Measurements from ENCODE around the gene OPTC.
"Not testable (repeated sequence)": the region's sequence is repeated elsewhere in the genome, so short reads cannot be mapped to it uniquely, and the experiment has no call there.

Gene OPTC, protein sequence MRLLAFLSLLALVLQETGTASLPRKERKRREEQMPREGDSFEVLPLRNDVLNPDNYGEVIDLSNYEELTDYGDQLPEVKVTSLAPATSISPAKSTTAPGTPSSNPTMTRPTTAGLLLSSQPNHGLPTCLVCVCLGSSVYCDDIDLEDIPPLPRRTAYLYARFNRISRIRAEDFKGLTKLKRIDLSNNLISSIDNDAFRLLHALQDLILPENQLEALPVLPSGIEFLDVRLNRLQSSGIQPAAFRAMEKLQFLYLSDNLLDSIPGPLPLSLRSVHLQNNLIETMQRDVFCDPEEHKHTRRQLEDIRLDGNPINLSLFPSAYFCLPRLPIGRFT

DNA sequence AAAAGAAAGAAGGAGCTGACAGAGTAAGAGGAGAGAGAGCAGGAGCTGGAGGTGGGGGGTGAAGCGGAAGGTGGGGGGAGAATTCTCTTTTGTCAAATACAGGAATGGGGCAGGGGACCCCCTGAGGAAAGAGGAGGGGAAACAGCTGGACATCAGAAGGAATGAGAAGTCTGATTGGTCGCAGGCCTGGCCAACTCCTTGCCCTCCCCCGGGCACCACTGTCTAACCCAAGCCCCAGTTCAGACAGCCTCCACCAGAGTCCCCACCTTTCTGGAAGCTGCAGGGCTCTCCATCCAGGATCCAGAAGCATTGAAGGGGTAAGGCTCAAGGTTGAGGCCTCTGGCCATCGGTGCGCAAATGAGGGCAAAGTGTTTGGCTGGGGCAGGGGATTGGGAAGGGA is at the start of gene OPTC:
Gene OPTC, plus strand, starts transcription at position 253 of the 400 bp plus-strand sequence. CDS start 1,853 bp downstream, outside the sequence.
- DNase-seq (ENCODE audit: low spot score): no peak

DNA sequence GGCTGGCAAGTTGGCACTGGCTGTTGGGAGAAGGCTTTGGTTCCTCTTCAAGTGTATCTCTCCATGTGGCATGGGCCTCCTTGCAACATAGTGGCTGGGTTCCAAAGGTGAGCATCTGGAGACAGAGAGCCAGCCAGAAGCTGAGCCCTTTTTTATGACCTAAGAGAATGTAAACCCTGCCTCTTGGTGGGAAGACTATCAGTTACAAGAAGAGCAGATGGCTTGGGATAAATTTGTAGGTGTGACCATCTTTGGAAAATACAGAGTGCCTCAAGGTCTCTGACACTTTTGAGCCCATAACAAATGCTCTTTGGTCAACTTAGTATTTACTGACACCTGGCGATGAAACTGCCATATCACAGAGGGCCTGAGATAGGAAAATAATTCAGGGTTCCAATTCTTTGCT is 49.8 kb upstream of the OPTC start:
- DNase-seq (ENCODE audit: low spot score): no peak

DNA sequence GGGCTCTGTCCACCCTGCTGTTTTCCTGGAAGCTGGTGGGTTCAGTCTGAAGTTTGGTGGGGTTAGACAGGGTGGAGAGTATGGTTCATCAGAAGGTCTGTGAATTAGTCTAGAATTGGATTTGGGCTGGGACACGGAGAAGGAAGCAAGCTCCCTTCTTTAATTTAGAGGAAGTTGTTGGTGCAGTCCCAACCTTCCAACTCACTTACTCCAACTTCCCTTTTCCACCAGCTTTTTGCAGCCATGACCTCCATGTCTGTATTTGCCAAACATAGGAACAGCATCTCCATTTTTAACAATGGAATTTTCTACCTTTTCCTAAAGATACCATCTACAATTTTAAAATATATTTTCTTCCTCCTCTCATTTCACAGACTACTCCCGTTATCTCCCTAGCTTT is 46.8 kb upstream of the OPTC start:
- DNase-seq (ENCODE audit: low spot score): no peak

DNA sequence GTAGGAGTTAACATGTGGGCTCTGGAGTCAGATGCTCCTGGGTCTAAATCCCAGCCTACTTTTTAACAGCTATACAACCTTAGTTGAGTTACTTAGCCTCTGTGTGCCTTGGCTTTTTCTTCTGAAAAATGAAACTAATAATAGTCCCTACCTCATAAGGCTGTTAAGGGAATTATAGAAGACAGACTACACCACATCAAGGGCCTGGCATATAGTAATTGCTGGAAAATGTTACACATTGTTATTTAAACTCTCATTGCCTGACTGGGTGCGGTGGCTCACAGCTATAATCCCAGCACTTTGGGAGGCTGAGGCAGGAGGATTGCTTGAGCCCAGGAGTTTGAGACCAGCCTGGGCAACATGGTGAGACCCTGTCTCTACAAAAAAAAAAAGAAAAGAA is 46.4 kb upstream of the OPTC start:
- DNase-seq (ENCODE audit: low spot score): not testable (repeated sequence)

DNA sequence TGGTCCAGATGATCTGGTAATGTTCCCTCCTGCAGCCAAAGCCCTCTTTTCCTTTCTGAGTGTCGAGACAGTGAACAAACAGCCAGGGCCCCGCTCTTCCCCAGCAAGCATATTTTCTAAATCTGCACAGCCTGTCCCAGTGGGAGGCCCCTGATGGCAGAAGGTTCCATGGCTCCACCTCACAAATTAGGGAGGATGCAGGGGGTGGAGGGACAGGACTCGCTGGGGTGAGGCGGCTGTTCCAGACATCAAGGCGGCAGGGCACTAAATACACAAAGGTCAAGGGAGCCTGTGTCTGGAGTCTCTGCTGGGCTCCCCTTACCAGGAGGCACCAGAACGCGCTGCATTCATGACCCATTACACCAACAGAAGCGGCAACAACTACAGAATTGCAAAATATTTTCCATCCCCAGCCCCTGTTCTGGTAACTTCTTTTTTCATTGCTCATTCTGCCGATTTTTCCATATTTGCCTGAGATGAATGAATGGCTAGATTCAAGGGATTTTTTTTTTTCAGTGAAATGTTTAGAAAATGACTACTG is 45.4 kb upstream of the OPTC start:
- no peak for DNase-seq (ENCODE audit: low spot score)

DNA sequence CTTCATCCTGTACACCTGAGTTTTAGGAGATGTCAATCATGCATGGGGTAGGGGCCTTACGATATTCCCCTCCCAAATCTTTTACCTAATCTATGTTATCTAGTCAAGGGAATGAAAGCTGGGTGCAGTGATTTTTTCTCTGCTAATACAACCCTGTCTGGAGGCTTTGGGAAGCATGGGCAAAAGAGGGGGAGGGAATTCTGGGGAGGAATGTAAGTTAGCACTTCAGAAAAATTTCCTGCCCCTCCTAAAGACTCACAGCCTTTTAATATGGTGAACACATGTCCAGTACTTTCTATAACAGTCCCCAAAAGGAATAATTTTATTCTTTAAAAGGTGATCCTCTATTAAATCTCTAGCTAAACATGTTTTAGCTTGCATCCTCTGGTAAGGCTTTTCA is 44.0 kb upstream of the OPTC start:
- no peak for DNase-seq (ENCODE audit: low spot score)

DNA sequence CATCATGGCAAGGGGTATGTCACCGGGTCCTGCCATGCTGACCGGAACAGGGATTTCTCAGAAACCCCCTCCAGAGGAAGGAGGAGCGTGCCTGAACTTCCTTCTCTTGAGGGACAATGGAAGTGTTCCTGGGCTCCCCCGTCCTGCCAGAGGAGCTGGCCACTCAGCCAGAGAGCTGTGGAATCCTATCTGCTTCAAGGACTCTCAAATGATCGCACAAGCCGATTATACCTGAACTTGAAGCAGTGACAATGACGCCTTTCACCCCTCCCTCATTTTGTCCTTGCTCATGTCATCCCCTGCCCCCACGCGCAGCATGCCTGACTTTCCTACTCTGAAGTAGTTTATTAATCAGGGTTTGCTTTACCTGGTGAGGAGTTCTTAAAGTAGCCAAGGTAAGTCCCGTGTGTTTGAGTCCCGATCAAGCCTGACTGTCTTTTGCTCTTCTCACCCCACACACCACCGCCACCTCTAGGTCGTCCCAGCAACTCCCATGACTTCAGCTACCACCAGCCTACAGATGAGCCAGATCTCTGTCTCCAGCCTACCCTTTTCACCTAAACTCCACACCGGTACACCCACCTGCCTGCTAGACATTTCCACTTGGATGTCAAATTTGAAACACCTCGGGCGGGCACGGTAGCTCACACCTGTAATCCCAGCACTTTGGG is 43.3 kb upstream of the OPTC start:
- DNase-seq (ENCODE audit: low spot score): no peak

DNA sequence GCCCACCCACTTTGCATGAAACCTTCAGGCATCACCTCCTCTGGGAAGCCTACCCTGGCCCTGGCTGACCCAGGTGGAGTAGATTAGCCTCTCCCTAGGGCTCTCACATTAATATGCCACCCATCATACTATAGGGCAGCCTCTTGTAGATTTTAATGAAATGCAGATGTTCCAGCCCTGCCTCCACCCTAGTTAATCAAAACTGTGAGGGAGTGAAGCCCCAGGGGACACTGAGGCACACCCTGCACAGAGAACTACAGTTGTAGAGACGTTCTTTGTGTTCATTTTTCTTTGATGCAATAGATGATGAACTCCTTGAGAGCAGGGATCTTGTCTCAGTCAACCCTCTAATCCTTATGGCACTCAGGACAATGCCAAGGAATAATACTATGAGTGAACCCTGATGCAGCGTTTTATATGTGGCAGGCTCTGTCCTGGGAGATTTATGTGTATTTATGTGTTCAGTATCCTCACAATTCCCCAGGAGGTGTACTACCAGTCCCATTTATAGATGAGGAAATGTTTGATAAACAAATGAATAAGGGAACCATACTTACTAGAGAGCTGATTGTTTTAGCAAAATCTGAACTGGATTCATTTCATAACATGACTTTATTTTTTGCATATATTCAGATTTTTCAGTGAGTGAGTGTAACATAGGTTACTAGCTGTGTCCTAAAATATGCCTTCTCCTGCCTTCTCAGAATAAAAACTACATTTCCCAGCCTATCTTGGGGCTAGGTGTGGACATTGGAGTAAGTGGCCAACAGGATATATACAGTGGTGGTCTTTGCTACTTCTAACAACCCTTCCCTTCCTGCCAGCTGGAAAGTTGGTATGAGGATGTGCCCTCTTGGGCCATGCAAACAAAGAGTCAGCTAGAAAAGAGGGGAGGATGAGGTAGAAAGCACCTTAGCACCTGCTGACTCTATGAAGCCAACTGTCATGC is 41.8 kb upstream of the OPTC start:
- DNase-seq (ENCODE audit: low spot score): no peak

DNA sequence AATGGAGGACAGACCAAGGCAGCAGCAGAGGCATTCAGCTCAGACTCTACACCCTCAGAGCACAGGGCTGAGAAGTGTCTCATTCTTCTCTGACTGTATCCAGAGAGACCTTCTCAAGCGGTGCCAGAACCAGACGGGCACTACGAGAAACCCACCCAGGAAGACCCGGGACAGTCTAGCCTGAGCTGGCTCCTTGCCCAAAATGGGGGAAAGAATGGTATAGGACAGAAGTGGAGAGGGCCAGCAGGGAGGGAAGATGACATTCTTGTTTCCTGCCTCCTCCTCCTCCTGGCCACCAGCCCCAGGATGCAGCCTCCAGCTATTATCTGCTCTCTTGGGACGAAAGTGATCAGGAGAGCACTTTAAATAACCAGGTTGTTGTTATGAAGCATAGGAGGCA is 40.9 kb upstream of the OPTC start:
- no peak for DNase-seq (ENCODE audit: low spot score)

DNA sequence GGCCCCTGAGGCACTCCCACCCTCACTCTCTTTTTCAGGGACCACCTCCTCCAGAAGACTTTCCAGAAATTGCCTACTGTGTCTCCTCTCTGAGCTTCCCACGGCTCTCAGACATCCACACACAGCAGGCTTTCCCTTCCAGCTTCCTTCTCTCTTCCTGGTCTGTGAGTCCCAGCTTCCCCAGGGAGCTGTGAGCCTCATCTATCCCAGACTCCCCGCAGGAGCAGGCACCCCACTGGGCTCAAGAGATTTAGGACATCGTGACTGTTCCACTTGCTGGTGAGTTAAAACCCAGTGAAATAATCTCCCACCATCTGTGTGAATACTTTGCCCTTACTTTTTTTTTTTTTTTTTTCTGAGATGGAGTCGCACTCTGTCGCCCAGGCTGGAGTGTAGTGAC is 40.3 kb upstream of the OPTC start:
- no peak for DNase-seq (ENCODE audit: low spot score)

DNA sequence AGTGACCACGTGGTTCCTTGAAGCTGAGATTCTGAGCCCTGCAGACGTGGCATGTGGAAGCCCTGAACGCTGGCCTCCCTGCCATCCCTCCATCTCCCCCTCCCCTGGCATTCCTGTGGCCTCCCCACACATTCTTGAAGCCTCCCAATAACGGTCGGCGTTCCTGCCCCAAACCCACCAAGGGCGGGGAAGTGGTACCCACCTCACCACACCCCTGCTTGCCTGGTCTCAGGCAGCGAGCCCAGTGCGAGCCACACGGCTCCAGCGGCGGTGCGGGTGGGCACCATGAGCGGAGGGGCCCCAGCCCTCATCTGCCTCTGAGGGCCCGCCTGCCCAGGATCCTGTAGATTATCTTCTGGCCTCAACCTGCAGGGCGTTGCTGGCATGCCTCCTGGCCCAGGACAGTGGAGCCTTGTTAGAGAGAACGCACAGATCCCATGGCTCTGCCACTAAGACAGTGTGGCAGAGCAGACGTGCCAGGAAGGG is 38.9 kb upstream of the OPTC start:
- no peak for DNase-seq (ENCODE audit: low spot score)

DNA sequence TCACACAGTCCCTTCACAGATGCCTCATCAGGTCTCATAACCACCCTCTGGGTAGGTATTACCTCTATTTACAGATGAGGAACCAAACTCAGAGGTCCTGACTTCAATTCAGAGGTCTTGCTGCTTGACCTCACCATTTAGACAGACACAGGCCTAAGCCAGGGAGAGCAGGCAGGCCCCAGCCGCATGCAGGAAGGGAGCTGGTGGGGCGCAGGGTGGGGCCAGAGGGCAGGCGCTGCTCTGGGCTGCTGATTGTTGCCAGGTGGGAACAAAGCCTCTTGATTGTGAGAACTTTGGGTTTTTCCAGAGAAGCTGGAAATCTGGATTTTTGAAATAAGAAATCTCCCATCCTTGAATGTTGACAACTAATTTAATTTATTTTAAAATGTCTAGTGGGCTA is 38.2 kb upstream of the OPTC start:
- DNase-seq (ENCODE audit: low spot score): no peak

DNA sequence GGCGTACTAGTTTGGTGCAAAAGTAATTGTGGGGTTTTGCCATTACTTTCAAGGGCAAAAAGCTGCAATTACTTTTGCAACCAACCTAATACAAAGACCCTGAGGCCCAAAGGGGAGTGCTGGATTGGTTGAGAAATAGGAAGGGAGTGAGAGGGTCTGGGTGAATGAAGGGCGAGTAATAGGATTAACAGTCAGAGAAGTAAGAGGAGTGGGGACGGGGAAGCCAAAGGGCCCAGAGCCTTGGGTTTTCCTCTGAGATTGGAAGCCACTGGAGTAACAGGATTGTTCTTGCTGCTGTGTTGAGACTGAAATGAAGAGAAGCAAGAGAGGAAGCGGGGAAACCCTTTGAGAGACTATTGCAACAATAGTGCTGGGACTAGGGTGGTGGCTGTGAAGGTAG is 37.4 kb upstream of the OPTC start:
- DNase-seq (ENCODE audit: low spot score): no peak

DNA sequence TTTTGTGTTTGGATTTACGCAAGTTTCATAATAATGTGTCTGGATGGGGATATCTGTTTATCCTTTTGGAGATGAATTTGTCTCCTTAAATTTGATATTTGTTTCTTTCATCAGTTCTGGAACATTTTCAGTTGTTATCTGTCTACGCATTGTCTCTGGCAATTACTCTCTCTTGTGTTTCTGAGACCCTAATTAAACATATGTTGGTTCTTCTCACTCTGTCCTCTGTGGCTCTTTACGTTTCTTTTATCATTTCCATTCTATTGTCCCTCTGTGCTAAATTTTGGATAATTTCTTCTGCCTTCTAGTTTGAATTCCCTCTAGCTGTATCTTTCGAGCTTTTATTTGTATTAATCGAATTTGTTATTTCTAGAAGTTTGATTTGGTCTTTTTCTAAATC is 35.9 kb upstream of the OPTC start:
- DNase-seq (ENCODE audit: low spot score): no peak

DNA sequence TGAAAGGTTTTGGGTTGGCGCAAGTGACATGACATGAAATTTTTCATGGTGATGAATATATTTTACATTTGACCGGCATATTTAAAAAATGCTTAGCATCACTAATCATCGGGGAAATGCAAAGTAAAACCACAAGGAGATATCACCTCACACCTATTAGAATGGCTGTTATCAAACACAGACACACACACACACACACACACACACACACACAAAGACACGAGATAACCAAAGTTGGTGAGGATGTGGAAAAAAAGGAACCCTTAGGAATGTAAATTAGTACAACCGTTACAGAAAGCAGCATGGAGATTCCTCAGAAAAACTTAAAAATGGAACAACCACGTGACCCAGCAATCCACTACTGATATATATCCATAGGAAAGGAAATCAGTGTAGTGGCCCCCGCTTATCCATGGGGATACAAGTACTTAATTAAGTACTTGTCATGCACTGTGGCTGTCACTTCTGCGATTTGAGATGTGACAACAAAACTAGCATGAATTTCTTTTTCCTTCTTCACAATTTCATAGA is 34.2 kb upstream of the OPTC start:
- no peak for DNase-seq (ENCODE audit: low spot score)

DNA sequence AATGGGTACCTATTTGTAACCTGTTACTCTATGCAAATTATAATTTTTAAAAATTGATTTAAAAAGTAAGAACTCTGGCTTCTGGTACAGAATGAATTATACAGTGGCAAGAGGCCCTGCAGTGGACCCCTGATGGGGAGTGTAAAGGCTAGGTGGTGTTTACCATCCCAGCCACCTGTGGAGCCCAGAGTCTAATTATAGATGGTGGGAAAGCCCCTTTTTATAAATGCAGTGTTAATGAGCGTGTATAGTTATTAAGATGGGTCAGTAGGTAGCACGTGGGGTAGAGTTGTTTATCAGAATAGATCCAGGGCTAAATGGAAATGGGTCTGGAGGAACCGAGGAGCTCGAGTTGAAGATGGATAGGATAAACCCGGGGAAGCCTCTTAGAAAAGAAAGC is 32.2 kb upstream of the OPTC start:
- no peak for DNase-seq (ENCODE audit: low spot score)

DNA sequence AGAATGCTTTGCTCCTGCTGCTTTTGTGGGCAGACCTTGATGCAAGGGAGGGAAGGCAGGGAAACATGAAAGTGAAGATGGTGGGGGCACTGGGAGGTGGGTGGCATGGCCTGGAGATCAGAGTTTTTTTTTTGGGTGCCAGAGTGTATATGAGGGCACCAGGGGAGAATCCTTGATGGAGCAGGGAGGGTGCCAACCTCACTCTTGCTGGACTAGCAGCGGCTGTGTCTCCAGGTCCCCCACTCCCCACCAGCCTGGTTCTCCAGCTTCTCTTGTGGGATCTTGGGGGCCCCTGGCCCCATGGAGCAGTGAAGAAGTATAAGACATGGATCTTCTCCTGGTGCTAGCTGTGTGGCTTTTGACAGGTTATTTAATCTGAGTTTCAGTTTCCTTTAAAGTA is 31.8 kb upstream of the OPTC start:
- DNase-seq (ENCODE audit: low spot score): no peak

DNA sequence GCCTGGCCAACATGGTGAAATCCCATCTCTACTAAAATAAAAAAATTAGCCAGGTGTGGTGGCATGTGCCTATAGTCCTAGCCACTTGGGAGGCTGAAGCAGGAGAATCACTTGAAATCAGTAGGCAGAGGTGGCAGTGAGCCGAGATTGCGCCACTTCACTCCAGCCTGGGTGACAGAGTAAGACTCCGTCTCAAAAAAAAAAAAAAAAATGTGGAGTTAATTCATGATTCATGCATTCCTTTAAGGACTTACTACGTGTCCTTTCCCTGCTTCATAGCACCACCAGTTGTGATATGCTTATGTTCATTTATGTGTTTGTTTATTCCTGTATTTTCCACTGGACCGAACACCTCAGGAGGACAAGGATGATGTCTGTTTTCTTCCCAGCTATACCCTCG is 31.1 kb upstream of the OPTC start:
- no peak for DNase-seq (ENCODE audit: low spot score)

DNA sequence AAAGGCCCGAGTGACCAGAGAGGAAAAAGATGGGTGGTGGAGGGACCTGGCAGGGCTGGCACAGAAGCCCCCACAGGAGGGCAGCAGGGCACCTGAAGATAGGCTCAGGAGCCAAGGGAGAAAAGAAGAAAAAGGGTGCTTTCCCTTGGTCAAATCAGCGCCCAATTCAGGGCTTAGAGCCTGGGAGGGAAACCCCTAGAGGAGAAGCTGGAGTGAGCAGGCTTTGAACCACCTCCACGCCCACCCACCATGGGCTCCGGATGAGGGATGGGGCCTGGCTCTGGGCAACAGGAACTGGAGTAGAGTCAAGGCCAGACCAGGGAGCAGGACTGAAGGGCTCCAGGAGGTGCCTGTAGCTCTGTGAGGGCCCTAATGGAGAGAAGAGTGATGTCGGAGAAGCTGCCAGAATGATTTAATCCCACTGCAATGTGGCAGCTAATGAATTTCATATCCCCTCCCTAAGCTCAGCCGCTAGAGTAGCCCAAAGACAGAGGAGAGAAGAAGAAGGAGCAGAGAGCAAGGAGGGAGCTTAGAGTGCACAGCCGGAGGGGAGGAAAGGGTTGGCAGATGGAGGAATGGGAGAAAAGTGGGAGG is 30.4 kb upstream of the OPTC start:
- no peak for DNase-seq (ENCODE audit: low spot score)

DNA sequence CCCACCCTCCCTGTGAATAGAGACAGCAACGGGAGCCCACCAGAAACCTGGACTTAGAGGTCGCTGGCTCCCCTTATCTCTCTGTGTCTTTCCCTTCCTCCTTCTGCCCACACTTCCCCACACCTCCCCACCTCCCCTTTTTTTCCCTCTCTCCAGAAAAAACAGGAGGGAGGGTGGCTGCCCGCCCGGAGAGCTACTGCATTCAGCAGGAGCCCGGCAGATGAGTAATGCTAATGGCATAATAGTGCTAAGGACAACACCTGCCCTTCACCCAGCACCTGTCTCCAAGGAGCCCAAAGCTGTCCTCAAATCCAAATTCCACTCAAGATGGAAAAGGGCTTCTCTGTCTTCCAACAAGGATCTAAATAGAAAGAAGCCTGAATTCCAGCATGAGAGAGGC is 29.7 kb upstream of the OPTC start:
- no peak for DNase-seq (ENCODE audit: low spot score)

DNA sequence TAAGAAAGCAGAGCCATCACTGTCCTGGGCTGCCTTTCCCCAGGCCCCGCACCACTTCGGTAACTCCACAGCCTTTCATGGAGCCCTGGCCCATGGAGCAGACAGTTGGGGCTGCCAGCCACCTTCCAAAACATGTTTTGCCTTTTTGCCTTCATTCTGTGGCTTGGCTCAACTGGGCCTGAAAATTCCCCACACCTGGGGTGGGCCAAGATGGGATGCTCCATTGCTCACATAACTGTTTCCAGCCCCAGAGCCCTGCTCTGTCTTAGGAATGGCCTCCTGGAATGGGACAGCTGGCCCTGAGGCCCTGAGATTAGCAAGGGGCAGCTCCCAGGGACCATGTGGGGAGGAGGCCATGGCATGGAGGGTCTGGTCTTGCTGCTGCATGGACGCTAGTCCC is 29.2 kb upstream of the OPTC start:
- DNase-seq (ENCODE audit: low spot score): no peak
